Gastroesophageal sphincter (tissue), 4 donors: ENCODE data around the gene RB1. TPM values are rescaled to one million over a fixed set of nuclear protein-coding genes. Genes with fewer than 3 reads are reported as not detected.
"Not testable (repeated sequence)": the region's sequence is repeated elsewhere in the genome, so short reads cannot be mapped to it uniquely, and the experiment has no call there.

Experiments used
- ATAC-seq: fragments of 150-250 bp; one replicate; pipeline ENCODE4 v1.9.1; 2016; ENCODE audit warnings: mild to moderate bottlenecking, moderate library complexity
- H3K27ac ChIP-seq, 4 donors: fragments of 200-600 bp; sonication (generic) in 3 of 4; 1 replicate in 3 of 4; 2 replicates in 1 of 4; pipeline ENCODE4 v1.5.1; 2016 to 2019
- H3K27me3 ChIP-seq: fragments of 200-600 bp; sonication (generic); one replicate; pipeline ENCODE4 v1.5.1; 2019
- H3K36me3 ChIP-seq, 2 donors: fragments of 200-600 bp; sonication (generic); one replicate each; pipeline ENCODE4 v1.5.1; 2019; ENCODE audit warnings: control low read depth in 1 of 2
- H3K4me1 ChIP-seq, 3 donors: fragments of 200-600 bp; sonication (generic); 1 replicate in 2 of 3; 2 replicates in 1 of 3; pipeline ENCODE4 v1.5.1; 2016 to 2019; ENCODE audit warnings: control low read depth in 2 of 3
- H3K4me3 ChIP-seq, 2 donors: fragments of 200-600 bp; sonication (generic); one replicate each; pipeline ENCODE4 v1.5.1; 2019; ENCODE audit warnings: mild to moderate bottlenecking in 1 of 2, moderate library complexity in 1 of 2
- H3K9me3 ChIP-seq, 3 donors: fragments of 200-600 bp; sonication (generic); one replicate each; pipeline ENCODE4 v1.5.1; 2017 to 2019; ENCODE audit warnings: control low read depth in 2 of 3
- CTCF ChIP-seq, 4 experiments: fragments of 200-600 bp in 2 of 4; fragments of 450-650 bp in 2 of 4; sonication (generic) in 1 of 4; IDR thresholded peaks; one replicate each; pipeline ENCODE4 v1.5.1; 2017 to 2019; ENCODE audit warnings: antibody characterized with exemption in 4 of 4, mild to moderate bottlenecking in 2 of 4, moderate library complexity in 2 of 4
- EP300 ChIP-seq: sonication (generic); formaldehyde crosslinking; IDR thresholded peaks from one replicate; pipeline ENCODE4 v1.6.1; 2017; ENCODE audit warnings: antibody characterized with exemption, mild to moderate bottlenecking
- POLR2A ChIP-seq, 2 donors: fragments of 450-650 bp; IDR thresholded peaks; one replicate each; pipeline ENCODE4 v1.6.1; 2017; ENCODE audit warnings: antibody characterized with exemption in 2 of 2, mild to moderate bottlenecking in 2 of 2, moderate library complexity in 1 of 2
- POLR2AphosphoS5 ChIP-seq: sonication (generic); formaldehyde crosslinking; IDR thresholded peaks from one replicate; pipeline ENCODE4 v1.6.1; 2017; ENCODE audit warnings: antibody characterized with exemption
- whole genome bisulfite sequencing, 2 donors: methylation state at CpG; one replicate each; pipeline ENCODE4 v1.1.5; 2018; ENCODE audit warnings: low coverage in 1 of 2; 5-methylcytosine and 5-hydroxymethylcytosine counted together
- total RNA-seq, 4 donors: library from RNA; depleted of rRNA; stranded (reverse); fragments of >200 nt; gene quantifications; one replicate each; pipeline ENCODE4 v1.1.0, GENCODE V29; 2016

RB1 gene
- total RNA-seq, 4 donors from 2014 or later: 26.5 to 37.2 (median 29.4) TPM

- Histone ChIP-seq H3K4me3 (no peak overlapping the region), H3K9me3 (peaks cover 0 to 5% (median 0%) of the 10 kb centered on the region in 3 donors), H3K27ac (no peak overlapping the region), H3K27me3 (no peaks in the 10 kb centered on the region), H3K36me3 (peaks cover 3 to 47% of the 10 kb centered on the region in 2 donors), H3K4me1 (no peaks in the 10 kb centered on the region)
- no peak for TF ChIP-seq EP300
- TF ChIP-seq POLR2AphosphoS5: no peak
- TF ChIP-seq CTCF (IDR thresholded peaks at IDR 0.05): no peak
- no peak for TF ChIP-seq POLR2A (IDR thresholded peaks at IDR 0.05)
- no peak for ATAC-seq
- WGBS, 2 donors: 77 to 89% methylated on average over 1 to 2 of the region's 2 CpGs
Measured at GRCh38 chr13:48344264-48344663, 40.7 kb downstream of the RB1 start.

- Histone ChIP-seq H3K9me3 (no peaks in the 10 kb centered on the region), H3K4me1 (no peaks in the 10 kb centered on the region), H3K27ac (no peak overlapping the region), H3K27me3 (no peaks in the 10 kb centered on the region), H3K36me3 (peaks cover 3 to 66% of the 10 kb centered on the region in 2 donors), H3K4me3 (no peak overlapping the region)
- no peak for ATAC-seq
- no peak for TF ChIP-seq EP300
- no peak for TF ChIP-seq POLR2A (IDR thresholded peaks at IDR 0.05)
- TF ChIP-seq CTCF (IDR thresholded peaks at IDR 0.05): no peak
- TF ChIP-seq POLR2AphosphoS5: no peak
- 83 to 86% methylated on average over 1 of the region's 1 CpG for WGBS, 2 donors
Measured at GRCh38 chr13:48346583-48346982, 43.0 kb downstream of the RB1 start.

GRCh38 chr13:48349525-48349924 lies 46.0 kb downstream of the RB1 start:
- no peaks in the 10 kb centered on the region for H3K4me1 ChIP-seq
- no peak overlapping the region for H3K27ac ChIP-seq
- no peak overlapping the region for H3K4me3 ChIP-seq
- ATAC-seq: no peak
- H3K9me3 ChIP-seq: no peaks in the 10 kb centered on the region
- H3K36me3 ChIP-seq: peaks cover 3 to 65% of the 10 kb centered on the region in 2 donors
- TF ChIP-seq EP300 (no peak), POLR2AphosphoS5 (no peak), POLR2A (IDR thresholded peaks at IDR 0.05) (no peak), CTCF (IDR thresholded peaks at IDR 0.05) (no peak)
- 80 to 91% methylated on average over 2 of the region's 2 CpGs for WGBS, 2 donors
- no peaks in the 10 kb centered on the region for H3K27me3 ChIP-seq

- TF ChIP-seq POLR2AphosphoS5 (no peak), POLR2A (IDR thresholded peaks at IDR 0.05) (no peak), EP300 (no peak), CTCF (IDR thresholded peaks at IDR 0.05) (no peak)
- Histone ChIP-seq H3K27ac (no peak overlapping the region), H3K36me3 (peaks cover 0 to 42% of the 10 kb centered on the region in 2 donors), H3K4me1 (no peaks in the 10 kb centered on the region), H3K4me3 (no peak overlapping the region), H3K9me3 (no peaks in the 10 kb centered on the region), H3K27me3 (no peaks in the 10 kb centered on the region)
- no peak for ATAC-seq
- 83 to 90% methylated on average over 2 of the region's 2 CpGs for WGBS, 2 donors
Measured at GRCh38 chr13:48353590-48353989, 50.0 kb downstream of the RB1 start.

- not testable (repeated sequence) for H3K4me1 ChIP-seq, H3K9me3 ChIP-seq, H3K27me3 ChIP-seq, H3K27ac ChIP-seq, H3K4me3 ChIP-seq, ATAC-seq
- peaks cover 0 to 31% of the 10 kb centered on the region in 2 donors for H3K36me3 ChIP-seq
- 95 to 100% methylated on average over 2 of the region's 2 CpGs for WGBS, 2 donors
Measured at GRCh38 chr13:48355524-48355923, 52.0 kb downstream of the RB1 start.
